ENCODE results near the gene KDM4B. TPM values are rescaled to one million over a fixed set of nuclear protein-coding genes. Genes with fewer than 3 reads are reported as not detected.
A peak's percentile ranks its signal among the peaks of the same experiment; 100 is the strongest.

The KDM4B gene
- total and polyA plus RNA-seq, 12 donors, result 12.4 to 35.8 (median 30.3) TPM

GRCh38 chr19:5141850-5142724 lies 173.2 kb downstream of the KDM4B start:
- 92 to 93% methylated on average over 35 to 36 of the region's 36 CpGs for WGBS, 2 donors
- DNase-seq, result peak in 1 of 2 donors; percentile 9
- Histone ChIP-seq H3K4me1 (peaks cover 0 to 27% (median 13%) of the 10 kb centered on the region in 9 donors), H3K27ac (no peak overlapping the region), H3K36me3 (peaks cover 0 to 99% (median 27%) of the 10 kb centered on the region in 9 donors), H3K27me3 (no peaks in the 10 kb centered on the region), H3K9me3 (no peaks in the 10 kb centered on the region), H3K4me3 (no peak overlapping the region)
- TF ChIP-seq CTCF (IDR thresholded peaks at IDR 0.05), result no peak
- intact Hi-C loops (cut with DNase I), result loop anchor here in 3 of 10 donors (5.0 to 10.0 kb wide), 2 partner anchors 87 to 95 kb away; no protein-coding TSS in a partner anchor
- ATAC-seq, result no peak

- WGBS, 2 donors, result 77 to 88% methylated on average over 22 of the region's 22 CpGs
- no peak for ATAC-seq
- no peak overlapping the region for H3K27ac ChIP-seq
Measured at GRCh38 chr19:5142725-5143097, 173.8 kb downstream of the KDM4B start.

GRCh38 chr19:5143471-5144411 lies 174.8 kb downstream of the KDM4B start:
- H3K36me3 ChIP-seq, result peaks cover 0 to 99% (median 27%) of the 10 kb centered on the region in 9 donors
- no peaks in the 10 kb centered on the region for H3K27me3 ChIP-seq
- no peak overlapping the region for H3K27ac ChIP-seq
- ATAC-seq (peak in 1 of 8 donors; percentile 39), DNase-seq (peak in 1 of 2 donors; percentile 10)
- no peak overlapping the region for H3K4me3 ChIP-seq
- TF ChIP-seq CTCF (IDR thresholded peaks at IDR 0.05), result no peak
- peaks cover 0 to 27% (median 13%) of the 10 kb centered on the region in 9 donors for H3K4me1 ChIP-seq
- intact Hi-C loops (cut with DNase I), result loop anchor here in 3 of 10 donors (5.0 to 10.0 kb wide), 2 partner anchors 89 to 96 kb away; no protein-coding TSS in a partner anchor
- whole genome bisulfite sequencing, 2 donors, result 90% methylated on average over 50 to 51 of the region's 51 CpGs
- H3K9me3 ChIP-seq, result no peaks in the 10 kb centered on the region

More at GRCh38 chr19:5142725-5143097, 173.8 kb downstream of the KDM4B start:
- Histone ChIP-seq H3K27me3 (no peaks in the 10 kb centered on the region), H3K4me1 (peaks cover 0 to 27% (median 13%) of the 10 kb centered on the region in 9 donors), H3K4me3 (no peak overlapping the region), H3K36me3 (peaks cover 0 to 99% (median 27%) of the 10 kb centered on the region in 9 donors), H3K9me3 (no peaks in the 10 kb centered on the region)
- intact Hi-C loops (cut with DNase I), result loop anchor here in 3 of 10 donors (5.0 to 10.0 kb wide), 2 partner anchors 88 to 95 kb away; no protein-coding TSS in a partner anchor
- TF ChIP-seq CTCF (IDR thresholded peaks at IDR 0.05), result no peak
- DNase-seq, result peak in 1 of 2 donors; percentile 5

Measured in heart right ventricle (tissue), 16 donors.